Psoas muscle (tissue), 8 donors: ENCODE results near the gene CCDC124. TPM values are rescaled to one million over a fixed set of nuclear protein-coding genes. Genes with fewer than 3 reads are reported as not detected.

Experiments
- ATAC-seq, 4 donors: fragments of 200-7000 bp; cut with Tn5 transposase; one replicate each; pipeline ENCODE4 v1.9.1; 2020; ENCODE audit warnings: moderate library complexity in 3 of 4, mild to moderate bottlenecking in 2 of 4
- DNase-seq, 2 donors: peaks; one replicate each; pipeline ENCODE4 v3.0.0-alpha.2; 2020
- H3K27ac ChIP-seq: fragments of 200-600 bp; one replicate; pipeline ENCODE4 v1.8.0; 2022
- H3K27me3 ChIP-seq, 3 donors: fragments of 200-600 bp in 1 of 3; one replicate each; pipeline versions ENCODE4 v1.6.1 to v1.8.0; 2013 to 2022; ENCODE audit warnings: low read length in 2 of 3, mild to moderate bottlenecking in 2 of 3, moderate library complexity in 1 of 3; ENCODE audit not compliant: insufficient read depth in 3 of 3
- H3K36me3 ChIP-seq, 2 donors: fragments of 200-600 bp in 1 of 2; one replicate each; pipeline versions ENCODE4 v1.6.1 to v1.8.0; 2013 to 2022; ENCODE audit warnings: low read depth in 1 of 2, mild to moderate bottlenecking in 1 of 2, moderate library complexity in 1 of 2; ENCODE audit not compliant: insufficient read depth in 1 of 2
- H3K4me1 ChIP-seq: fragments of 200-600 bp; one replicate; pipeline ENCODE4 v1.8.0; 2022
- H3K4me3 ChIP-seq: fragments of 200-600 bp; one replicate; pipeline ENCODE4 v1.8.0; 2022; ENCODE audit warnings: mild to moderate bottlenecking
- H3K9me3 ChIP-seq: fragments of 200-600 bp; one replicate; pipeline ENCODE4 v1.8.0; 2022
- WGBS, 3 donors: extraction: QIAGEN DNeasy Blood & Tissue Kit; methylation state at CpG; one replicate each; pipeline versions ENCODE4 v1.1.6 to v1.1.7; 2013; 5-methylcytosine and 5-hydroxymethylcytosine counted together
- intact Hi-C, 2 donors: fragments of 100-400 bp; cut with DNase I; formaldehyde crosslinking; loops; one replicate each; pipeline versions ENCODE4 v1.11.0 to v1.14.2; 2022
- polyA plus RNA-seq, 3 donors: library from polyadenylated mRNA; stranded (reverse); fragments of 200-250 nt; gene quantifications; one replicate each; pipeline ENCODE4 v1.2.3, GENCODE V29; 2013
- total RNA-seq, 4 donors: library from RNA; stranded (reverse); fragmentation: NEBNext Ultra II Directional in 2 of 4; extraction: Animal tissue kit (Norgen Biotek cat#: 25700) in 2 of 4; gene quantifications; one replicate each; pipeline versions ENCODE4 v1.2.1 to v1.2.4, GENCODE V29; 2021 to 2023
- TF ChIP-seq, protein P1 (sequence below): fragments of 200-600 bp; IDR thresholded peaks from one replicate; pipeline ENCODE4 v1.8.0; 2022; ENCODE audit warnings: antibody characterized with exemption
- donor health status: healthy with polysubstance abuse.
- donor health status: DM: no; HTN: no; CAD: no; lungs with moderate emphysema.
- donor health status: Bipolar disorder and iron deficiency.
- donor health status: healthy.
- donor health status: DM: yes; HTN: yes; CAD: no.
- donor health status: DM: no; HTN: no; CAD: no.
- donor health status: DM: no; HTN: no; CAD: no.
- donor health status: DM: yes; HTN: yes; CAD: no.

The CCDC124 gene
- total and polyA plus RNA-seq, 7 donors = 92.1 to 266 (median 122) TPM

DNA sequence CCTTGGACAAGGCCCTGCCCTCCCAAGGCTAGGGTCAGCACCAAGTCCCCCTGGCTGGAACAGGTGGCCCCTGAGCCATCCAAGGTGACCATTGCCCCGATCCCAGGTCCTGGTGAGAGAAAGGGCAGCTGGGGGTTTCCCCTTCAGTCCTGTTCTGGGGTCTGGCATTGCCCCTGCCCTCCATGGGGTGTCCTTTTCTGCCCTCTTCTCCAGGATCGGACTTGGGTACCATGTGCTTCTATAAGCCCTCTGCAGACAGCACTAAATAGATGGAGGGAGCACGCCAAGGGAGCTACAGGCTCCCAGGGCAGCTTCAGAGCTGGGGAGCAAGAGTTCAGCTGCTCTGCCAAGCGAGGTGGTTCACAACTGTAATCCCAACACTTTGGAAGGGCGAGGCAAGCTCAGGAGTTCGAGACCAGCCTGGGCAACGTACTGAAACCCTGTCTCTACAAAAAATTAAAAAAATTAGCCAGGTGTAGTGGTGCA, 20.5 kb downstream of the CCDC124 start:
- no peak for ATAC-seq
- Histone ChIP-seq H3K9me3 (no peaks in the 10 kb centered on the region), H3K36me3 (no peaks in the 10 kb centered on the region), H3K4me3 (no peak overlapping the region), H3K4me1 (peaks cover 11% of the 10 kb centered on the region), H3K27me3 (peaks cover 0 to 85% (median 53%) of the 10 kb centered on the region in 3 donors), H3K27ac (no peak overlapping the region)
- intact Hi-C loops = no loop called here
- TF ChIP-seq, protein P1, sequence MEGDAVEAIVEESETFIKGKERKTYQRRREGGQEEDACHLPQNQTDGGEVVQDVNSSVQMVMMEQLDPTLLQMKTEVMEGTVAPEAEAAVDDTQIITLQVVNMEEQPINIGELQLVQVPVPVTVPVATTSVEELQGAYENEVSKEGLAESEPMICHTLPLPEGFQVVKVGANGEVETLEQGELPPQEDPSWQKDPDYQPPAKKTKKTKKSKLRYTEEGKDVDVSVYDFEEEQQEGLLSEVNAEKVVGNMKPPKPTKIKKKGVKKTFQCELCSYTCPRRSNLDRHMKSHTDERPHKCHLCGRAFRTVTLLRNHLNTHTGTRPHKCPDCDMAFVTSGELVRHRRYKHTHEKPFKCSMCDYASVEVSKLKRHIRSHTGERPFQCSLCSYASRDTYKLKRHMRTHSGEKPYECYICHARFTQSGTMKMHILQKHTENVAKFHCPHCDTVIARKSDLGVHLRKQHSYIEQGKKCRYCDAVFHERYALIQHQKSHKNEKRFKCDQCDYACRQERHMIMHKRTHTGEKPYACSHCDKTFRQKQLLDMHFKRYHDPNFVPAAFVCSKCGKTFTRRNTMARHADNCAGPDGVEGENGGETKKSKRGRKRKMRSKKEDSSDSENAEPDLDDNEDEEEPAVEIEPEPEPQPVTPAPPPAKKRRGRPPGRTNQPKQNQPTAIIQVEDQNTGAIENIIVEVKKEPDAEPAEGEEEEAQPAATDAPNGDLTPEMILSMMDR = no peak
- DNase-seq = no peak
- WGBS, 3 donors = 42 to 55% (median 54%) methylated on average over 7 of the region's 7 CpGs

DNA sequence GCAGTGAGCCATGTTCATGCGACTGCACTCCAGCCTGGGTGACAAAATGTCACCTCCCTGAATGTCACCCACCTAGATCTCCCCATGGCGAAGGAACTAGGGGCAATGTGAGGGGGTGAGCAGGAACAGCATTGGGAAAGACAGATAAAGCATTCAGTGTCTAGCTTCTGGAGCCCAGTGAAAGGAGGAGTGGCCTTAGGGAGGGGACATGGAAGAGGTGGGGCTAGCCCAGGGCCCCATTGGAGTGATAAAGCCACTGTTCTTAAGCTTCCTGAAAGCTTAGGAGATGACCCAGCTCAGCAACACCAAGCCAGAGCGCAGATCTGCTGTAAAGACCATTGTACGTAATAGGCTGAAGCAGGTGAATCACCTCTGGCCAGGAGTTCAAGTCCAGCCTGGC, 21.1 kb downstream of the CCDC124 start:
- intact Hi-C loops = no loop called here
- peaks cover 0 to 84% (median 53%) of the 10 kb centered on the region in 3 donors for H3K27me3 ChIP-seq
- WGBS, 3 donors = 59 to 79% (median 79%) methylated on average over 4 of the region's 4 CpGs

DNA sequence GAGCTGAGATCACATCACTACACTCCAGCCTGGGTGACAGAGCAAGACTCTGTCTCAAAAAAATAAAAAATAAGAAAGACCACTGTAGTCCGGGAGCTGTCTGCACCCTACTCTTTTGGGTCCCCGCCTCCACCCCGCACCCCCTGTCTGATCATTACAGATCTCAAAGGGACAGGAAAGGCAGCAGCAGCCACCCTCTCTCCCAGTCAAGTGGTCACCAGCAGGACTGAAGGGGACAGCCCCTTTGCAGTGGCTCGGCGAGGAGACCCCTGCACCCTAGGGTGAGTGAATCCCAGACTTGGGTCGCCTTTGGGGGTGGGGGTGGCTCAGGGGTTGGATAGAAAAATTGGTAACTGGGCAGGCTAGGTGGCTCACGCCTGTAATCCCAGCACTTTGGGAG, 21.6 kb downstream of the CCDC124 start:
- WGBS, 3 donors = 78 to 85% (median 82%) methylated on average over 7 of the region's 7 CpGs
- Histone ChIP-seq H3K27ac (no peak overlapping the region), H3K4me1 (peaks cover 11% of the 10 kb centered on the region), H3K36me3 (no peaks in the 10 kb centered on the region), H3K27me3 (peaks cover 0 to 79% (median 49%) of the 10 kb centered on the region in 3 donors), H3K9me3 (no peaks in the 10 kb centered on the region), H3K4me3 (no peak overlapping the region)
- DNase-seq (no peak), ATAC-seq (no peak)
- TF ChIP-seq, protein P1 = no peak
- intact Hi-C loops = no loop called here

More for the DNA sequence above, 21.1 kb downstream of the CCDC124 start:
- peaks cover 11% of the 10 kb centered on the region for H3K4me1 ChIP-seq
- TF ChIP-seq, protein P1 = no peak
- DNase-seq (no peak), ATAC-seq (no peak)
- H3K27ac ChIP-seq = no peak overlapping the region
- no peaks in the 10 kb centered on the region for H3K36me3 ChIP-seq
- no peaks in the 10 kb centered on the region for H3K9me3 ChIP-seq
- H3K4me3 ChIP-seq = no peak overlapping the region

DNA sequence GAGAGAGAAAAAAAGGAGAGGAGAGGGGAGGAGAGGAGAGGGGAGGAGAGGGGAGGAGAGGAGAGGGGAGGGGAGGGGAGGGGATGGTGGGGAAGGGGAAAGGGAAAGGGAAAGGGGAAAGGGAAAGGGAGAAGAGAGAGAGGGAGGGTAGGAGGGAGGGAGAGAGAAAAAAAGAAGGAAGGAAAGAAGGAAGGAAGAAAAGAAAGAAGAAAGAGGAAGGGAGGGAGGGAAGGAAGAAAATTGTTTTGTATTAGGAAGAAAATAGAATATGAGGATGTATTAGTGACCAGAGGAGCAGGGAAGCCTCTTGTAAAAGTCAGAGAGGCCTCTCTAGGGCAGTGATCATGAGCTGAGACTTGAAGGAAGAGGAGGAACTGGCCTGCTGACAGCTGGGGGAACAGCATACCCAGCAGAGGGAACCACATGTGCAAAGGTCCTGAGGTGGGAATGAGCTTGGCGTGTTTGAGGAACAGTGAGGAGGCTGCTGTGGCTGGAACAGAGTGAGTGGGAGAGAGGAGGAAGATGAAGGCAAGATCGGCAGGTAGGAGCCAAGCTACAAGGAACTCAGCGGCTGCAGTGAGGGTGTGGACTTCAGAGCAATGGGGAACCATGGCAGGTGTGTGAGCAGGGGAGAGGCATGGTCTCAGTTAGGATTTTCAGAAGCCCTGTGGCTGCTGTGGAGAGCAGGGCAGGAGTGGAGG, 24.5 kb downstream of the CCDC124 start:
- no peaks in the 10 kb centered on the region for H3K4me1 ChIP-seq
- peaks cover 0 to 57% (median 27%) of the 10 kb centered on the region in 3 donors for H3K27me3 ChIP-seq
- TF ChIP-seq, protein P1 = no peak

More for the DNA sequence above, 24.5 kb downstream of the CCDC124 start:
- no peak for DNase-seq
- no peak for ATAC-seq
- Histone ChIP-seq H3K36me3 (no peaks in the 10 kb centered on the region), H3K4me3 (no peak overlapping the region), H3K9me3 (no peaks in the 10 kb centered on the region), H3K27ac (no peak overlapping the region)
- WGBS, 3 donors = 76 to 91% (median 86%) methylated on average over 3 of the region's 3 CpGs
- intact Hi-C loops = no loop called here
